ENCODE data around the gene FOLR2. TPM values are rescaled to one million over a fixed set of nuclear protein-coding genes. Genes with fewer than 3 reads are reported as not detected.

Gene FOLR2
- polyA plus RNA-seq, 1 donor (not counting 4 experiments of a cell fraction or from before 2014, with no cell fraction given), result not detected

DNA sequence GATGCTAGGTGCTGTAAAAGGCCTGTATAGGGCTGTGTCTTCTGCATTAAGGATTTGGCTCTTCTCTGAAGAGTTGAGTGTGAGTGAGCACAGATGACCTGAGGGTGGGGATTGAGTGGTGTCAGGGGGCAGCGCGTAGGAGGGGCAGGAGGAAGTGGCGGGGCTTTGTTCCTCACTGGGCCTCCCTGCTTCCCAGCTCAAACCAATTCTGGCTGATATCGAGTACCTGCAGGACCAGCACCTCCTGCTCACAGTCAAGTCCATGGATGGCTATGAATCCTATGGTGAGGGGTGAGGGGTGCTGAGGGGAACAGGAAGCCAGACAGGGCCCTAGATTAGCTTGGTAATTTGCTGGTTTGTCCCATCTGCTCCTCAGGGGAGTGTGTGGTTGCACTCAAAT is 18.3 kb downstream of the FOLR2 start:
- H3K4me3 ChIP-seq (ENCODE audit: control insufficient read depth in 2 of 3, extremely low read depth in 1 of 3, insufficient read depth in 2 of 3, low read depth in 1 of 3, low read length in 3 of 3), result no peak overlapping the region
- DNase-seq (ENCODE audit: low read depth, low spot score), result no peak
- peaks cover 4% of the 10 kb centered on the region for H3K27me3 ChIP-seq (ENCODE audit: control insufficient read depth, extremely low read depth, insufficient read depth, low read length)
- no peaks in the 10 kb centered on the region for H3K9me3 ChIP-seq (ENCODE audit: control insufficient read depth, low read depth, low read length)
- no peak overlapping the region for H3K9ac ChIP-seq (ENCODE audit: control insufficient read depth, extremely low read depth, insufficient read depth, low read length)
- H3K9me1 ChIP-seq (ENCODE audit: control insufficient read depth, extremely low read depth, insufficient read depth, low read length), result no peaks in the 10 kb centered on the region
- FAIRE-seq, result no peak
- TF ChIP-seq, protein P1, sequence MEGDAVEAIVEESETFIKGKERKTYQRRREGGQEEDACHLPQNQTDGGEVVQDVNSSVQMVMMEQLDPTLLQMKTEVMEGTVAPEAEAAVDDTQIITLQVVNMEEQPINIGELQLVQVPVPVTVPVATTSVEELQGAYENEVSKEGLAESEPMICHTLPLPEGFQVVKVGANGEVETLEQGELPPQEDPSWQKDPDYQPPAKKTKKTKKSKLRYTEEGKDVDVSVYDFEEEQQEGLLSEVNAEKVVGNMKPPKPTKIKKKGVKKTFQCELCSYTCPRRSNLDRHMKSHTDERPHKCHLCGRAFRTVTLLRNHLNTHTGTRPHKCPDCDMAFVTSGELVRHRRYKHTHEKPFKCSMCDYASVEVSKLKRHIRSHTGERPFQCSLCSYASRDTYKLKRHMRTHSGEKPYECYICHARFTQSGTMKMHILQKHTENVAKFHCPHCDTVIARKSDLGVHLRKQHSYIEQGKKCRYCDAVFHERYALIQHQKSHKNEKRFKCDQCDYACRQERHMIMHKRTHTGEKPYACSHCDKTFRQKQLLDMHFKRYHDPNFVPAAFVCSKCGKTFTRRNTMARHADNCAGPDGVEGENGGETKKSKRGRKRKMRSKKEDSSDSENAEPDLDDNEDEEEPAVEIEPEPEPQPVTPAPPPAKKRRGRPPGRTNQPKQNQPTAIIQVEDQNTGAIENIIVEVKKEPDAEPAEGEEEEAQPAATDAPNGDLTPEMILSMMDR (optimal IDR thresholded peaks at IDR 0.05 in 1 of 3, IDR thresholded peaks at IDR 0.05 in 1 of 3, conservative IDR thresholded peaks at IDR 0.05 in 1 of 3; ENCODE audit: extremely low read depth in 1 of 3, insufficient read depth in 2 of 3, low read length in 3 of 3), result no peak
- no peaks in the 10 kb centered on the region for H3K79me2 ChIP-seq (ENCODE audit: control insufficient read depth, insufficient read depth, low read length)
- peaks cover 53 to 58% of the 10 kb centered on the region in 2 experiments for H3K36me3 ChIP-seq (ENCODE audit: control insufficient read depth in 2 of 2, extremely low read depth in 1 of 2, insufficient read depth in 2 of 2, low read length in 2 of 2)
- H4K20me1 ChIP-seq (ENCODE audit: control insufficient read depth, extremely low read depth, insufficient read depth, low read length), result peaks cover 4% of the 10 kb centered on the region
- no peak overlapping the region for H2AFZ ChIP-seq (ENCODE audit: control insufficient read depth, low read length)
- H3K4me2 ChIP-seq (ENCODE audit: control insufficient read depth, extremely low read depth, insufficient read depth, low read depth, low read length), result no peak overlapping the region
- dilution Hi-C loops (cut with MboI; ENCODE audit: extremely low pct_ligation_motif_present, low sequenced_read_pairs), result no loop called here
- H3K27ac ChIP-seq (ENCODE audit: control insufficient read depth, insufficient read depth, low read length), result no peak overlapping the region
- H3K4me1 ChIP-seq (ENCODE audit: control insufficient read depth, extremely low read depth, insufficient read depth, low read length), result peaks cover 6% of the 10 kb centered on the region

GRCh38 chr11:72235351-72236057 is 18.9 kb downstream of the FOLR2 start:
- peaks cover 4% of the 10 kb centered on the region for H4K20me1 ChIP-seq (ENCODE audit: control insufficient read depth, extremely low read depth, insufficient read depth, low read length)
- H3K4me1 ChIP-seq (ENCODE audit: control insufficient read depth, extremely low read depth, insufficient read depth, low read length), result peaks cover 6% of the 10 kb centered on the region
- FAIRE-seq (no peak), DNase-seq (ENCODE audit: low read depth, low spot score) (no peak)
- no peak overlapping the region for H3K4me2 ChIP-seq (ENCODE audit: control insufficient read depth, extremely low read depth, insufficient read depth, low read depth, low read length)
- no peaks in the 10 kb centered on the region for H3K9me1 ChIP-seq (ENCODE audit: control insufficient read depth, extremely low read depth, insufficient read depth, low read length)
- TF ChIP-seq, protein P1 (optimal IDR thresholded peaks at IDR 0.05 in 1 of 3, IDR thresholded peaks at IDR 0.05 in 1 of 3, conservative IDR thresholded peaks at IDR 0.05 in 1 of 3; ENCODE audit: extremely low read depth in 1 of 3, insufficient read depth in 2 of 3, low read length in 3 of 3), result no peak
- no peak for TF ChIP-seq EZH2 (IDR thresholded peaks at IDR 0.05; ENCODE audit: low read length)
- no peak overlapping the region for H3K9ac ChIP-seq (ENCODE audit: control insufficient read depth, extremely low read depth, insufficient read depth, low read length)
- H3K36me3 ChIP-seq (ENCODE audit: control insufficient read depth in 2 of 2, extremely low read depth in 1 of 2, insufficient read depth in 2 of 2, low read length in 2 of 2), result peaks cover 49 to 53% of the 10 kb centered on the region in 2 experiments
- H3K79me2 ChIP-seq (ENCODE audit: control insufficient read depth, insufficient read depth, low read length), result no peaks in the 10 kb centered on the region
- no peaks in the 10 kb centered on the region for H3K9me3 ChIP-seq (ENCODE audit: control insufficient read depth, low read depth, low read length)
- H2AFZ ChIP-seq (ENCODE audit: control insufficient read depth, low read length), result no peak overlapping the region
- dilution Hi-C loops (cut with MboI; ENCODE audit: extremely low pct_ligation_motif_present, low sequenced_read_pairs), result no loop called here
- H3K27me3 ChIP-seq (ENCODE audit: control insufficient read depth, extremely low read depth, insufficient read depth, low read length), result peaks cover 10% of the 10 kb centered on the region
- no peak overlapping the region for H3K27ac ChIP-seq (ENCODE audit: control insufficient read depth, insufficient read depth, low read length)
- no peak overlapping the region for H3K4me3 ChIP-seq (ENCODE audit: control insufficient read depth in 2 of 3, extremely low read depth in 1 of 3, insufficient read depth in 2 of 3, low read depth in 1 of 3, low read length in 3 of 3)

Measured in keratinocyte (primary cell).